Measurements from ENCODE around the gene HOXA13.

Gene HOXA13

DNA sequence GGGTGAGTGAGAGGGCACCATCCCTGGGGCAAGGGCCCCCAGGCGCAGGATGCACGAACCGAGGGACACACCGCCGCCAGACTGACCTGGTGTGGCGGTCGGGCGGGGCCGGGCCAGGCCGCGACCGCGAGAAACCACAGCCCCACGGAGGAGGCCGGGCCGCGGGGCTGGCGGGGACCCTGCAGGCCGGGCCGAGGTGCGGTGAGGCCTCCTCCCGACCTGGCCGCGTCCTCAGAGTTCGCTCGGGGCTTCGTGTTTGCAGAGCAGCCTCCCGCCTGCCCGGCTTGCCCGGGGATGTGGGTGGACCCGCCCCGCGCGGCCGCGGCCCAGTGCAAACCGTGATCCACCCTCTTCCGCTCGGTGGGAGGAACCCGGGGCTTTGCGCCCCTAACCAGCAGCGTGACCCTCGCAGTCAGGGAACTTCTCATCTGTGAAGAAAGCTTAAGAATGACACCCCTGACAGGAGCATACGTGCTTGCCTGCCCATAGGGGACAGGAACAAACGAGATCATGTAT lies 20.6 kb upstream of the HOXA13 start:
- DNase-seq (ENCODE audit: low read depth, low spot score), result no peak
- H3K4me3 ChIP-seq, result no peak overlapping the region
- no peaks in the 10 kb centered on the region for H3K9me3 ChIP-seq (ENCODE audit: low read depth, low read length)
- TF ChIP-seq EZH2 (IDR thresholded peaks at IDR 0.05) (no peak), POLR2AphosphoS5 (IDR thresholded peaks at IDR 0.05; ENCODE audit: borderline replicate concordance, low read depth, low read length) (no peak), FOXP2 (optimal IDR thresholded peaks at IDR 0.05; ENCODE audit: control extremely low read depth, extremely low read length, insufficient read depth) (no peak)
- H3K36me3 ChIP-seq (ENCODE audit: insufficient read depth, low read length), result no peaks in the 10 kb centered on the region
- H3K27ac ChIP-seq, result no peak overlapping the region
- no peak overlapping the region for H3K9ac ChIP-seq (ENCODE audit: insufficient read length)

DNA sequence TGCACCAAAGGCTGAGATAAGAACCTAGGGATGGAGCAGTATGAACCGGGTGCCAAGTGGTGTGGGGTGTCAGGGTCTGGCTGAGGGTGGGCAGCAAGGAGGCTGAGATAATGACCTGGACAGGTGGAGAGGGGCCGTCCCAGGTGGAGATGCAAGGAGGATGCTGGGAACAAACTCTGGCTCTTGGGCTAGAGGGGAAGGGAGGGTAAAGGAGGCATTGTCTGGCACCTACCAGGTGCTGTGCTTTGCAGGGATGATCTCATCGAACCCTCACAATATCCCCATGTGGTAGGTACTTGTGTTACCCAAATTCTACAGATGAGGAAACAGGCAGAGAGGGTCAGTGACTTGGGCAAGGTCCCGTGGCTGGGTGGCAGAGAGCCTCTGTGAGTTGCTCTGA lies 19.9 kb upstream of the HOXA13 start:
- Histone ChIP-seq H3K4me3 (no peak overlapping the region), H3K36me3 (ENCODE audit: insufficient read depth, low read length) (no peaks in the 10 kb centered on the region), H3K27ac (no peak overlapping the region), H3K9me3 (ENCODE audit: low read depth, low read length) (no peaks in the 10 kb centered on the region), H3K9ac (ENCODE audit: insufficient read length) (no peak overlapping the region)
- DNase-seq (ENCODE audit: low read depth, low spot score), result no peak
- no peak for TF ChIP-seq EZH2 (IDR thresholded peaks at IDR 0.05)
- TF ChIP-seq FOXP2 (optimal IDR thresholded peaks at IDR 0.05; ENCODE audit: control extremely low read depth, extremely low read length, insufficient read depth), result no peak
- no peak for TF ChIP-seq POLR2AphosphoS5 (IDR thresholded peaks at IDR 0.05; ENCODE audit: borderline replicate concordance, low read depth, low read length)

DNA sequence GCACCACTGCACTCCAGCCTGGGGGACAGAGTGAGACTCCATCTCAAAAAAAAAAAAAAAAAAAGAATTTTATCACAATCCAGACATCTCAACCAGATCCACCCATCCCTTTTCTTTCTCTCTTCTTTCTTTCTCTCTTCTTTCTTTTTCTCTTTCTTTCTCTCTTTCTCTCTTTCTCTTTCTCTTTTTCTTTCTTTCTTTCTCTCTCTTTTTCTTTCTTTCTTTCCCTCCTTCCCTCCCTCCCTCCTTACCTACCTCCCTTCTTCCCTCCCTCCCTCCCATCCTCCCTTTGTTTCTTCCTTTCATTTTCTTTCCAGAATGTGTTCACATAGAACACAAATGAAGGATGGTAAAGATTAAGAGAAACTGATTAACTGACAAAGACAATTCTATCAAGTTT lies 18.1 kb upstream of the HOXA13 start:
- H3K4me3 ChIP-seq, result no peak overlapping the region
- H3K27ac ChIP-seq, result no peak overlapping the region
- TF ChIP-seq FOXP2 (optimal IDR thresholded peaks at IDR 0.05; ENCODE audit: control extremely low read depth, extremely low read length, insufficient read depth) (no peak), EZH2 (IDR thresholded peaks at IDR 0.05) (no peak)
- H3K36me3 ChIP-seq (ENCODE audit: insufficient read depth, low read length), result no peaks in the 10 kb centered on the region
- no peak overlapping the region for H3K9ac ChIP-seq (ENCODE audit: insufficient read length)
- no peaks in the 10 kb centered on the region for H3K9me3 ChIP-seq (ENCODE audit: low read depth, low read length)
- no peak for DNase-seq (ENCODE audit: low read depth, low spot score)

DNA sequence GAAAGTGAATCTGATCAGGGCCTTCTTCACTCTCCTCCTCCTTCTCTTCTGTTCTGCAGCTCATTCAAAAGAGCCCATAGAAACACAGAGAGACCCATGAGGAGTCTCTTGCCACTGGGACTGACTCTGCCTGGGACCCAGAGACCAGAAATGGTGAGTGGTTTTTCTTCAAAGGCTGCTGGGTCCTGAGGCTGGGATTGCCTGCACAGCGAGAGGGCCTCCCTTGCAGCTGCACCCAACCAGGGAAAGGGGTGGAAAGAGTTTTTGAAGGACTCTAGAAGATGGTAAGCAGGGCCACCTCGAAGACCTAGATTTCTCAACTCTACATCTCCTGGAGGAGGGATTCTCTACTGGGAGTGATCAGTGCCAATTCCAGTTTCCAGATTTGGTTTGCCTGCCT lies 15.5 kb upstream of the HOXA13 start:
- Histone ChIP-seq H3K4me3 (no peak overlapping the region), H3K9ac (ENCODE audit: insufficient read length) (no peak overlapping the region), H3K27ac (no peak overlapping the region), H3K9me3 (ENCODE audit: low read depth, low read length) (no peaks in the 10 kb centered on the region), H3K36me3 (ENCODE audit: insufficient read depth, low read length) (no peaks in the 10 kb centered on the region)
- DNase-seq (ENCODE audit: low read depth, low spot score), result no peak
- TF ChIP-seq EZH2 (IDR thresholded peaks at IDR 0.05) (no peak), FOXP2 (optimal IDR thresholded peaks at IDR 0.05; ENCODE audit: control extremely low read depth, extremely low read length, insufficient read depth) (no peak), POLR2AphosphoS5 (IDR thresholded peaks at IDR 0.05; ENCODE audit: borderline replicate concordance, low read depth, low read length) (no peak)

DNA sequence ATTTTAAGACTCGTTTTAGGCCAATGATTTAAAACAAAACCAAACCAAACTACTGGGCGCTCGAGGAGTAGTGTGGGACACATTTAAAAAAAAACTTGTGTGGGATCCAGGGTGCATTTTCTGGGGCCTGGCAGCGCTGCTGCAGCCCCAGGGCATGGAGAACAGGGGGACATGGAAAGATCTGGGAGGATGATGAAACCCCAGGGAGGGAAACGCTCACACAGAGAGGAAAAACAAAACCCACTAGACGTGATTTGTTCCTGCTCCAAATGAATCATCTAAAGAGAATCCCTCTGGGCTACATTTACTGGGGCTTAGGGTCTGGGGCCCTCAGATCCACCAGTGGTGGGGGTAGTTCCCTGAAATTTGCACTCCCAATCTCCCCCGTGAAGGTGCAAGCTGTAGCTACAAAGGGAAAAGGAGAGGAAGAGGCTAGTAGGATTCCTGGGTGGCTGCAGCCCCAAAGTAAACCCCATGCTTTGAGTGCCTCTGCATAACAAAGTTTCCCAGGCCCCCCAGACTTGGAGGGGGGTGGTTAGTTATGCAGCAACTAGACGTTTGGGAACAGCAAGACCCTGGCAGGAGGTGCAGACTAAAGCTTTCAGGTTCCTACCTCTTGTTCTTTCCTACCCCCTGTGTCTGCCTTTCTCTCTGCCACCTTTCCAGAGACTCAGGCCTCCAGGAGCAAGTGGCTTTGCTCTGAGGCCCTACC lies 14.5 kb upstream of the HOXA13 start:
- Histone ChIP-seq H3K4me3 (no peak overlapping the region), H3K27ac (peak overlapping the region; percentile 44; the same call in 1 of the 2 replicates), H3K9ac (ENCODE audit: insufficient read length) (peak overlapping the region; percentile 61), H3K36me3 (ENCODE audit: insufficient read depth, low read length) (no peaks in the 10 kb centered on the region), H3K9me3 (ENCODE audit: low read depth, low read length) (no peaks in the 10 kb centered on the region)
- TF ChIP-seq POLR2AphosphoS5 (IDR thresholded peaks at IDR 0.05; ENCODE audit: borderline replicate concordance, low read depth, low read length) (no peak), EZH2 (IDR thresholded peaks at IDR 0.05) (no peak), FOXP2 (optimal IDR thresholded peaks at IDR 0.05; ENCODE audit: control extremely low read depth, extremely low read length, insufficient read depth) (no peak)
- DNase-seq (ENCODE audit: low read depth, low spot score), result no peak

GRCh38 chr7:27213433-27214238 lies 13.7 kb upstream of the HOXA13 start:
- TF ChIP-seq EZH2 (IDR thresholded peaks at IDR 0.05), result no peak
- TF ChIP-seq FOXP2 (optimal IDR thresholded peaks at IDR 0.05; ENCODE audit: control extremely low read depth, extremely low read length, insufficient read depth), result no peak
- no peak for TF ChIP-seq POLR2AphosphoS5 (IDR thresholded peaks at IDR 0.05; ENCODE audit: borderline replicate concordance, low read depth, low read length)
- peak overlapping the region; percentile 44; the same call in 1 of the 2 replicates for H3K27ac ChIP-seq
- H3K4me3 ChIP-seq, result no peak overlapping the region
- H3K9ac ChIP-seq (ENCODE audit: insufficient read length), result peak overlapping the region; percentile 61
- DNase-seq (ENCODE audit: low read depth, low spot score), result no peak
- H3K9me3 ChIP-seq (ENCODE audit: low read depth, low read length), result no peaks in the 10 kb centered on the region
- no peaks in the 10 kb centered on the region for H3K36me3 ChIP-seq (ENCODE audit: insufficient read depth, low read length)

DNA sequence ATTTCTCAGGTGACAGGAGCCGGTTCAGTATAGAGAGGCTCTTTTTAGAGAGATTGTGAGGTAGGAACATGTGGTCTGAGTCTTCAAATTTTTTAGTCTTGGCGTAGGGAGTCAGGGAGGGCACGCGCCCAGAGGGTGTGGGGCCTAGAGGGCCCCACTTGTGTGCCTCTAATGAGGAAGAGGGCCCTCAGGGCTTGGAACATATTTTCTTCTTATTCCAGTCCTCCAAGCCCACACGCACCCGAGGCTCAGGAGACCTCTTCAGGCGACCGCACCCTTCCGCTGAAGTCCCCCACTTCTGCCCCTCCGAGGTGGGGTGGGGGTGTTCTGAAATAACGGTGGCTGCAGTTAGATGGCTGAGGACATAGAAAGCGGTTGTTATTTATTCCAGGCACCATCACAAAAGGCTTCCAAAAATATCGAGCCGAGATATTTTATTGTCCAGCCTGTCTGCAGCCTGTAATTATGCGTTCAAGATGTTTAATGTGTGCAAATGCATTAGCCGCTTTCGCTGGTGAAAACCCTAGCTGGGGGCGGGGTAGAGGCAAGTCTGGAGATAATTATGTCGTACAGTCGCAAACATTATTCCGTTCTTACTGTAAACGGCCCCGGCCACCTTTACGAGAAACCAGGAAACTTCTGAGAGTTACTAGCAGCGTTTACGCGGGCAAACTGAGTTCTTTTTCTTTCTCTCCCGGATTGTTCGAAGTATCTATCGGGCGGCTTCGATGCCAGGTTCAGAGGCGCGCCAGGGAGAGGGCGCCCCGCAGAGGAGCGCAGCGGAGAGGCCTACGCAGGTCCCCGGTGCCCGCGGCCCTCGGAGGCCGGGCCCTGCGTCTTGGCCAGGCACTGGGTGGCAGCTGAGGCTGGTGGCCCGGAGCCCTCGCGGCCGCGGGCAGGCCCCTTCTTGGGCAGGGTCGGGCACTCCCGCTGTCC lies 12.9 kb upstream of the HOXA13 start:
- Histone ChIP-seq H3K36me3 (ENCODE audit: insufficient read depth, low read length) (no peaks in the 10 kb centered on the region), H3K27ac (no peak overlapping the region; the same call in 1 of the 2 replicates), H3K9ac (ENCODE audit: insufficient read length) (no peak overlapping the region), H3K4me3 (peak overlapping the region; percentile 55), H3K9me3 (ENCODE audit: low read depth, low read length) (no peaks in the 10 kb centered on the region)
- no peak for TF ChIP-seq POLR2AphosphoS5 (IDR thresholded peaks at IDR 0.05; ENCODE audit: borderline replicate concordance, low read depth, low read length)
- TF ChIP-seq FOXP2 (optimal IDR thresholded peaks at IDR 0.05; ENCODE audit: control extremely low read depth, extremely low read length, insufficient read depth), result no peak
- TF ChIP-seq EZH2 (IDR thresholded peaks at IDR 0.05), result no peak
- DNase-seq (ENCODE audit: low read depth, low spot score), result no peak

Data from SK-N-MC (cell line).